HuH-7.5 (cell line): ENCODE data around the gene CCDC102B.
"Not testable (repeated sequence)": the region's sequence is repeated elsewhere in the genome, so short reads cannot be mapped to it uniquely, and the experiment has no call there.

Source experiments
- DNase-seq: peaks from one replicate; pipeline ENCODE4 v3.0.0; 2011; ENCODE audit warnings: low spot score

CCDC102B gene

DNA sequence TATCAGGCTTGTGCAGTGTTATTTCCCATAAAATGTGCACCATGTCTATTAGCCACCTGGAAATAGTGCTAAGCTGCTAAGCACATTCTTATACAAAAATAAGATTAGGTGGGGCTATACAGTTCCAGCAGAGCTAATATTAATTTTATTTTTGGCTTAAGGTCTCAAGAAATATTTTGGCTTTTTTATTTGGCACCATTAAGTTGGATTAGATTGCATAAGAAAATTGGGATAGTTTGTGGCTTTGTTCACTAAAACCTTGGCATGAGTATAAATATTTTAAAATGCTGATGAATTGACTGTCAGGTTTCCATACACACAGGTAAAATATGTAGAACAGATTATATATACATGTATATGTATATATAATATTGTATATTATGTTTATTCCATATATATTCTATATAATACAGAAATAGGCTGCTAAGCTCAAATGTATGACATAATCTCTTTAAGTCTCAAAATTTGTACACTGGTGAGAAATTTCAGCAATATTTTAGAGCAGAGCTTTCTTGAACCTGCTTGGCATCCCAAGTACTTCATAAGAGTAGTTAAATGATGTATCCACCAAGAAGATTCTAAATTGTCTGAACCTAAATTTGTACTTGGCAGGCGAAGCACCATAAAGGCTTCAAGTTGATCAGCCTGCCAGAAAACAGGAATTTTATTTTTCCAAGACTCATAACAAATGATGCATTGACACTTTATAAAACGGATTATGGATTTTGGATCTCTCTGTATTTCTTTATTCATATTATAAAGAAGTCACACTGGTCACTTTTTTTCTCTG, 32.6 kb downstream of the CCDC102B start:
- DNase-seq = no peak

DNA sequence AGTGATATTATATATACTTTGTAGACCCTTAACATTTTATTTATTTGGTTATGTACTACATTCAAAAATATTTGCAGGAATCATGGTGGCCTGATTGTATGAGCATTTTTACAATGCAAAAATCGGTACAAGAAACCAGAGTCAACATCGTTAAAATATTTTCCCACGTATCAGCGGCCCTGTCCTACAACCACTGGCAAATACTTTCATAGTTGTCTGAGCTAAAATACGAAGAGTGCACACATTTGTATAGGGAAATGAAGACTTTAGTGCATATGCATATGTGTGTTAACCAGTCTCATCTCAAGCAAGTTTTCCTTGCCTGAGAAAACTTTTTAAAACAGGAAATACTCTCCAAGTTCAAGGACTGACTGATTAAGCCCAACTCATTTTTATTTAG, 35.9 kb downstream of the CCDC102B start:
- no peak for DNase-seq

DNA sequence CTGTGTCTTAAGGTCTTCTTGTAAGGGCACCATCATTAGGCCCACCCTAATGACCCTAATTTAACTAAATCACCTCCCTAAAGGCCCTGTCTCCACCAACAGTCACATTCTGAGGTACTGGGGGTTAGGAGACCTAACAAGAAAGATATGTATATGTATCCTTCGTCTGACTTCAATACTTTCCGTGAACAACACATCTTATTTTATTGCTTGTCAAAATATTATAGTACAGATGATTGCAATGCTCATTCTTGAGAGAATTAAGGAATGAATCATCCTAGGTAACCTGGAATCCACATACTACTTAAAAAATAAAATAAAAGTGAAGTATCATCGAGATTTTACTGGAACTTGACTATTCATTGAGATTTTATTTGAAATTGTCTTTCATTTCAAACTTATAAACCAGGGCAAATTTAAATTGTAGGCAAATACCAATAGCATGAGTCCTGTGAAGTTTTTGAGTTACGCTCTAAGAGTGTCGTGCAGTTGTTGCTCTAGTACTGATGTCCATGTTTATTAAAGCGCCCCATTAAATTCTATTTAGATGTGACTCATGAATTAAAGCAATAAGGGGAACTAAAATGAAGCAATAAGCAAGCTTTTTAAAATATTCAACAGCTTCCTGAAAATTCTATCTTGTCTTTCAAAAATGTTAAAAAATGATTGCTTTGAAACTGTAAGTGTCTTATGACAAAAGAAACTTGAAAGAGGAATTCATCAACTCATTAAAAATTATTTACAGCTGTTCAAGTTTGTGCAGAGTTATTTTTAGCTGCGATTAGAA, 40.0 kb downstream of the CCDC102B start:
- no peak for DNase-seq

DNA sequence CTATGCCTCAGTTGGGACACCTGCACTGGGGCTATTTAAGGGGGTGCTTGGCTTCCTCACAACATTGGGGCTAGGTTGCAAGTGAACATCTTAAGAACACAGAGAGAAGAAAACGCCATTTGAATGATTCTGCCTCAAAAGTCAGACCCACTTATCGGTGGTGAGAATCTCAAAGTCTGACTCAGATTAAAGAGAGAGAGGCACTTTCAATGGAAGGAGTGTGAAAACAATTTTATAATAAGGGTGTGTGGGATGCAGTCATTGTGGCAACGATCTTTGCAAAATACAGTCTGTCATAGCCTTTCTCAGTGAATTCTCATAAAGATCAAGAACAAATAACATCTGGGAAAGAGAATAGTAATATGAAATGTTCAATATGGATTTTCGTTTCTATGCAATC, 41.8 kb downstream of the CCDC102B start:
- DNase-seq = no peak

DNA sequence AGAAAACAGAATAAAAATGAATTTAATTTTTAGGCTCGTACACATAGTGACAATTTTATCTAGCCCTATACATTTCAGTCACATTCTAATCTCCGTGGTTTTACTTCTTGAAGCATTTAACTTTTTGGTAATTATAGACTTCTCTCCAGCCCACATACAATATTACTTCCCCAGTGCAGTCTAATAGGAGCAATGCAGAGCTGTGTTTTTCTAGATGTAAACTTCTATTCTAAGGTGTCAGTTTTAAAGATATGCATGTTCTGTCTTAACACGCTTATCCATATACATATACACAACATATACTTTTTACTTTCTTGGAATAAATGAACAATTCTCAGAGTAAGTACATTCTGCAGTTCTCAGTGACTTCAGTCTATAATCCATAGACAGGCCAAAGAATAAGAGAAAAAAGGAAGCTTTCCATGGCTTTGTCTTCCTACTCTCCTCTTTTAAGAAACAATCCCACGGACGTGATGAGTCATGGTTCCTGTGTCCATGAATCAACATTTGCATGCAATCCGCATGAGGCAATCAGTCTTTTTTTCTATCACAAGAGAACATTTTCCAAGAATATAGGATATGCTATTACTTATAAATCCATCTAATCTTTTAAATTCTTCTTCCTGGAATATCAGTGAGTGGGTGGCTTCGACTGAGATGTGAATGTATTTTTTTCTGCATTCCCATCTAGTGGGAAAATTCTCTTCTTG, 42.8 kb downstream of the CCDC102B start:
- DNase-seq = no peak

DNA sequence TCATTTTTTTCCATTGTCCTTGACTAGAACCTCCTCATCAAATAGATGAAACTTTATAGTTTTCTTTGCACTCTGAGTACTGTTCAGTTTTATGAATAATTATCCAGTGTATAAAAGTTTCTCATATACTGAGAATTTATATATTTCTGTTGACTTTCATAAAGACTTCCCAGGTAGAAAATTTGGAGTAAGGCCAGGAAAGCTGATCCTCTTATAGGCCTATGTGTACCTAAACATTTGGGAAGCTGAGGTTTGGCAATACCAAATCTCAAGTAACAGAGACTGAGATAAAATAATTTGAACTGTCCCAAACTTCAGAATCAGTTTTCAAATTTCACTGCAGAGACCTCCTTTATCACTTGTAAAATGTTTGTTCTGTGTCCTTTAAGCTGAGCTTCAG, 43.4 kb downstream of the CCDC102B start:
- no peak for DNase-seq

DNA sequence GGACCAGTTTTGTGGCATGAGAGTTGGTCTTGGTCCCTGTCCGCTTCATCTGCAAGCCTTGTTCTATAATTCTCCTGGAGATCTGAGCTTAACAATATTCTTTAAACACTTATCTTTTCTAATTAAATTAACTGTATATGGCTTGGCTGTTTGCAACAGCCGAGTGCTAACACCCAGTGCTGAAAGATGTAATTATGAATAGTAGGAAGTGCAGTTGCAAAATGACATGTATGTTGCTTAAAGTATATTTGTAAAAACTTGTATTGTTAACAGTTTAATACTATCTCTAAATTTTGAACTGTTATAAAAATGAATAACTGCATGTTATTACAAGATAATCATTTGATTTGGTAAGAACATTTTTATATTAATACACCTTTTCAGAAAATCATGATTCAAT, 45.1 kb downstream of the CCDC102B start:
- no peak for DNase-seq

DNA sequence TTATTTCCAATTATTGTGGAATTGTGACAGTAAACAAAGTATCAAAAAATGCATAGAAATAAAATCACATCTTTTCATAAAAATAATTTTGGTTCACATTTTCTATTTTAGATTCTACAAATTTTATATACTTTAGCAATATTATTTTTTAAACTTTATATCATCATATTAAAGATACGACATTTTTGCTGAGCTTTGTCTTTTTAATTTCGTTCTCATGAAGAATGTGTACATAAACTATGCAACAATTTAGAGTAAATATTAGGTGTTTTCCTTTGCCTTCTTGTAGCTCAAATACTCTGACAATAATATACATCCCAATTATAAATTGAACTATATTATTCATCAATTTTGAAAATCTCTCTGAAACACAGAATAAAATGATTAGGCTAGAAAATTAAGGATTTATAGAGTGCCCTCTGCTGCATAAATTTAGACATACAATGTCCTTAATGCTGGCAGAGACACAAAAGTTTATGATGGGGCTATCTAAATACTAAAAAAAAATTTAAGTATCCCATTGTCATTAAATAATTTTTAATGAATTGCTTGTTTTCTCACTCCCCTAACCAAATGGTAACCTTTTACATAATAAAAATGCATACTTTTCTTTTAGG, 45.7 kb downstream of the CCDC102B start:
- no peak for DNase-seq

DNA sequence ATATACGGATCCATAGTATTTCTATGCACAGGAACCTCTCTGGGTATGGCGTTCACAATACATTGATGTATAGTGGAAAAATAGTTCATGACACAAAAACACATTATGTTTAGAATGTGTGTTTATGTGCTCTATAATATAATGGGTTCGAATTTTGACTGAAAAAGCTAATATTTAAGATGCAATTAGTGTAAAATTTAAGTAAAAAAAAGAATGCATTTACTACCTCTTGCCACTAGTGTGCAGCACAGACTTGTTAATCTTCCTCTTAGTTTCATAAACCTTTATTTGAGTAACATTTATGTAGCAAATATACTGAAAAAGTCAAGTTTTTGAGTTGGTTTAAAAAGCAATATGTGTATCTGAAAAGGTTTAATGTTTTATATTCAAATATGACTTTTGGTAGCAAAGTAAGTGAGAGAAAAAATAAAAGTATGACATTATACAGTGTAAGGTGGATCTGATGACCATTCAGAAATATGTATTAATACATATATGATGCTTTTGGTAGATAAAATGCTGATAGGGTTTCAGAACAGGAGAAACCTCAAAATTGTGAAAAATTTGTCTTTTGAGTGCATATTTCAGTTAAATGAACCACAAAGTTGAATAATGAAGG, 49.4 kb downstream of the CCDC102B start:
- no peak for DNase-seq

DNA sequence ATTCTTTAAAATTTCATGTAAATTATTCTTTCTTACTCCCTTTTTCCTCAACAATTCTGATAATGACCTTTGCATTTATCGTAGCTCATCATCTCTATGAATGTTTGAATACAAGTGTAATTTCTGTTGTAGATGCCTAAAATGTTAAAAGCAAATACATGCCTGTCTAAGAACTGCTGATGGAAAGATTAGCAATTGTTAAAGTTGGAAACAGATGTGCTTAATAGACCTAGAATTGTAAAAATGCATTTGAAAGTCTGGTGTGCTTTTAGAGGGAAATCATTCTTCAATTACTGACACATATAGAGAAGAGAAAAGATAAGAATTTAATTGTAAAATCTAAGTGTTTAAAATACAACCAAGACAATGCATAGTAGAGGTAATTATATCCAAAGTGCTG, 50.4 kb downstream of the CCDC102B start:
- no peak for DNase-seq

DNA sequence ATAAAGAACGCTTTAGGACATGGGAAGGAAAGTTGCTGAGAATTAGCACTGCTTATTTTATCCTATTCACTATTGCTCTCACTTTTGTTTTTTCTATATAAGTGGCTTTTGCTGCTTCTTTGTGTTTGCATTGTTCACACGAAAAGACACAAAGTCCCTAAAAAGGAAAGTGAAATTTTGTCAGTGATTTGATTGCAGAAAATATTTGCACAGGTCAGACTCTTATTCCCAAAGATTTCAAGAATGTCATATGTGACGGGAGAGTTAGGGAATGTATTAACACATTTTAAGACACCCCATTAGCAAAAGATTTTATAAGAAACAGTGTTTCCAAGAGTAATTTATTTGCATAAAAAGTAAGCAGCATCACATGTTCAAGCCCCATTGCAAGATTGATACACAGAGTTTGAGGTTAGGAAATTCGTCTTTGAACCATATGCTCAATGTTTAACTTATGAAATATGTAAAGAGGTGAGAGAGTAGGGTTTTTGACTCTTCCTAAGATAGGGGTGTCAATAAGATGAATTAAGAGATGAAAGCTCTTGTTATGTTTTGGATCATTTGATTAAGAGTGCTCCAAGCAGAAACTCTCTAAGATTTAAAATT, 57.0 kb downstream of the CCDC102B start:
- DNase-seq = no peak

DNA sequence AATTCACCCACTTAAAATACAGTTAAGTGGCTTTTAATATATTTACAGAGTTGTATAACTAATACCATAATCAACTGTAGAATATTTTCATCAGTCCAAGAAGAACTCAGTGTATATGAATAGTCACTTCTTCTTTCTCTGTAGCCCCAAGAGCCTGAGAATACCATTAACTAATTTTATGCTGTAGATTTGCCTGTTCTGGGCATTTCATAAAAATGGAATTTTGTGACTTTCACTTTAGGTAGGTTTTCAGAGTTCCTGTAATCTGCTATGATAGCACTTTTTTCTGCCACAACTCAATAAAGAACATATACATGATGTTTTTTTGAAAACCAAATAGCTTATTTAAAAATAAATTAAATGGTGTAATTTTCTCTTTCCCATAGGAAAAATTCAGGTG, 57.6 kb downstream of the CCDC102B start:
- no peak for DNase-seq

DNA sequence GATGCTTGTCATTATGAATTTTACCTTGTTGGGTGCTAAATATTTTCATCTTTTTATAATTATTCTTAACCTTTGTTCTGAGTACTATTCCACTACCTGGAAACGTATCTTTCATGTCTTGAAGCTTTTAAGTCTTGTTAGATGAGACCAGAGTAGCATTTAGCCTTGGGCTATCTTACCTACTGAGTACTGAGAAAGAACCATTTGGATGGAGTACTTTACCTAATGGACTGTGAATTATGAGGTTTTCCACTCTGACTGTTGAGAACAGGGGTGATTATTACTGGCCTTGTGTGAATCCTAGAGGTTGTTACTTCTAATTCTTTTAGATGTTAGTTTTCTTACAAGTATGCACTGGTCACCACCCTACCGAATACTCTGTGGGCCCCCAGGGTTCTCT, 63.5 kb downstream of the CCDC102B start:
- DNase-seq = no peak

DNA sequence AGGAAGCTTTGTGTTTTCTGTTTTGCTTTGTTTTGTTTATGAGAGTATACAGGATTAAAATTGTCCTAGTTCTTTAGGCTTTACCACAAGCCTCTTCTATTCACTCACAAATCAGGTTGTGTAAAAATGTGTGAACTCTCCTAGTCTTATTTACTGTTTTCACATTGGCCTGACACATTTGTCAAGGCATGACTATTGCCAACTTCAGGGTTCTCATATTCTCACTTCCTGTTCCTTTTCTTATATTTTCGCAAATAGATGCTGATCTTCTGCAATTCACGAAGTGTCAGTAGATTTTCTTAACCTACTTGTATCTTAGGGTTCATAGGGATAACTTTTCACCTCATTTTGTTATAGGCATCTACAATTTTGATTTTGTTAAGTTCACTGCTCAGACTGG, 67.1 kb downstream of the CCDC102B start:
- no peak for DNase-seq

DNA sequence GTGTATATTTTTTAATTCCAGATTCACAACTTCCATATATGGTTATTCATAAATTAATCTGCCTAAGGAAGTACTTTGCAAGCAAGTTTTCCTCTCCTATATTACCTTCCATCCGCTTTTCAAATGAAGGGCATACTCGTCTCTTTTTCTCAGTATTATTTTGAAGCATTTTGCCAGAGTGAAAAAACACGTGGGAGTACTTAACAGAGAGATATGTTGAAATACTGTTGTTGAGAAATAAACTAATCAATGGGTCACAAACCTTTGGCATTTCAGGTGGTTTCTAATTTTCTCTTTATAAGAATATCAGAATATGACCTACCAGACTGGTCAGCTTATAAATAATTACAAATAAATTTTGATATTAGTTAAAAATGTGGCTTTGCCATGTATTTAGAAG, 67.6 kb downstream of the CCDC102B start:
- no peak for DNase-seq

DNA sequence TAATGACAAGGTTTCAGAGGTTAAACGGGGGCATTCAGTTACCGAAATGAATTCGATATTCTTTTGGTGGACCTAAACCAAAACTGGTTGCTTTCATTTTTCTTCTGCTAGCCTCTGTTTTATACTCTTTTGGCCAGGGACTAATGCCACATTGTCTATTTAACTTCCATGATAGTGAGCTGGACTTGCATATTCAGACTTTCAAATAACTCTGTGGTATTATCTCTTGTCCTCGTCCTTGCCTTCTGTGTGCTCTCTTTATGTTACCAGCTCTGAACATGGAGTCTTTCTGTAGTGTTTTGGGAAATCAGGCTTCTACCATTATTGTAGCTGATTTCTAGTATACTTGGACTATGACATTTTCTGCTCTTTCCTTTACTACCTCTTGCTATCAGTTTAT, 75.1 kb downstream of the CCDC102B start:
- no peak for DNase-seq

DNA sequence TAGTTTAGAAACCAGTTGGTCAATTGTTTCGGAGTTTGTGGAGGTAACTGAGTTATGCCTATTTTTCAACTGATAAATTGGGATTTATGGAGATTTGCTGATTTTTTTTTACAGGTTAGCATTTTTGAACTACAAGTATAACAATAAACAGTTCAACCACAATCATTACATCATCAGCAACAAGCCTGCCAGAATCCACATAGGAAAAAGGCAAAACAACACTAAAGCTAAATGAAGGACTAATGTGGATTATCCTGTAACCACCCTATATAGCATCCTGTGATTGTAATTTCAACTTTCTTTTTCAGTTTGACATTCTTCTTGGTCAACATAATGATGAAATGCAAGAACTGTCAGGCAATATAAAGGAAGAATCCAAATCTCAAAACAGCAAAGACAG, 76.5 kb downstream of the CCDC102B start:
- no peak for DNase-seq

DNA sequence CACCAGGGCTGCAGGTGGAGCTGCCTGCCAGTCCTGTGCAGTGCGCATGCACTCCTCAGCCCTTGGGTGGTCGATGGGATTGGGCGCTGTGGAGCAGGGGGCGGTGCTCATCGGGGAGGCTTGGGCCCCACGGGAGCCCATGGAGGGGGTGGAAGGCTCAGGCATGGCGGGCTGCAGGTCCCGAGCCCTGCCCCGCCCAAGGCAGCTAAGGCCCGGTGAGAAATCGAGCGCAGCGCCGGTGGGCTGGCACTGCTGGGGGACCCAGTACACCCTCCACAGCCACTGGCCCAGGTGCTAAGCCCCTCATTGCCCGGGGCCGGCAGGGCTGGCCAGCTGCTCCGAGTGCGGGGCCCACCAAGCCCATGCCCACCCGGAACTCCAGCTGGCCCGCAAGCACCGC, 82.1 kb downstream of the CCDC102B start:
- DNase-seq = not testable (repeated sequence)

DNA sequence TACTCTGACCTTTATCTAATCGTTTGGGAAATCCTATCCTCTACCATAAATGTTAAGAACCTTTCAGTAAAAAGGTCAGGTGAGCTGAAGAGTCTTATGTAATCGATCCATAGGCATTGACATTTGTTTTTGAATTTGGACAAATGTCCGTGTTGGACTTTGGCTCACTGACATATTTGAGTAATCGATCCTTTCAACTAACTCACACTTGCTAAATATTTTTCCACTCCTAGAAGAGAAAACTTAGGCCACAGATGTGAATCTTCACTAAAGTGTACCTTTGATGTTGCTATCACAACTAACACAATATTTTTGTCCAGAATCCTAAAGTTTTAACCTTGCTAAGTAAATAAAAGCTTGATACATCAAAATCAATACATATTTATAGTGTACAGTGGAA, 89.5 kb downstream of the CCDC102B start:
- peak; percentile 12 for DNase-seq

DNA sequence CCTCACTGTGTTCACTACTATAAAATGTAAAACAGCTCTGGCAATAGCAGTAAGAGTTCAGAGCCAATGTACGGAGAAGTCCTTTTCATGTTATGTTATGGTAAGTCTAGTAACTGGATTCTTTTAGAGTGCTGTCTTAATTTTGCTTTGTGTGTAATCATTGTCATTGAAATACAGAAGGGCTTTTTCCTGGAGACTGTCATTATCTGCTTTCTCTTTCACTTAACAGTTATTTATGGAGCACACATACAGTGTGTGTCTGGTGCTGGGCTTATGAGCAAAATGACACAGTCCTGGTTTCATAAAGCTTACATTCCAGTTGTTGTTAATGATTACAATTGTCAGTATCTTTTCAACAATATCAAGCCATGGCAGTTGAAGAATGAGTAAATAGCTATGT, 95.5 kb downstream of the CCDC102B start:
- DNase-seq = no peak

DNA sequence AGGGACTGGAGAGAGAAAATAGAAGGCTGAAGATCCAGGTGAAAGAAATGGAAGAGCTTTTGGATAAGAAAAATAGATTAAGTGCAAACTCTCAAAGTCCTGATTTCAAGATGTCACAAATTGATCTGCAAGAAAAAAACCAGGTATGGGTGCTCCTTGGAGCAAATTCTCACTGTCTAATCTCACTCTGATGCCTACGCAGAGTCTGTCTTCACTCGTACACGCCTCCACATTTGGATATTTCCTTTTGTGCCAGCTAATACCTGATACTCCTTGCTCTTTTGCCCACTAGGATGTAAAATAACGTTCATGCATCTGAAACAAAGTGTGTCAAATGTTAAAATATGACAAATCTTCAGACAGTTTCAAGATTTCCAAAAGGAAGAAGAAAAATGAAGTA, 99.4 kb downstream of the CCDC102B start:
- DNase-seq = no peak

DNA sequence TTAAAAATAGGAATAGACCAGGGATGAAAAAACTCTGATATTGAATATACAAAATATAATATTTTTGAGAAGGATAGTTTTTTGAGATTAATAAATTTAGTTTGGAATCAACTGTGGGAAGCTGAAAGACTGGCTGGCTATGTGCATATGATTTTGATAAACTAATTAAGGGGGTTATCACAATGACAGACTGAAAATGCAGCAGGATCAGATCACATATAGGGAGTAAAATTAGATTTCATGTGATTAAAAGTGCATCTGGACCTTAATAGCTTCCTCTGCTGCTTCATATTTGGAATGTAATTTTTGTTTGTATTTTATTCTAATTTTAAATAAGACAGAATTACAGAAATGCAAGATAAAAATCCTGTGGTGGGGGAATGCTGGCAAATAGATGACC, 111.7 kb downstream of the CCDC102B start:
- no peak for DNase-seq
